ENCODE measurements around the gene SNTG2.

DNA sequence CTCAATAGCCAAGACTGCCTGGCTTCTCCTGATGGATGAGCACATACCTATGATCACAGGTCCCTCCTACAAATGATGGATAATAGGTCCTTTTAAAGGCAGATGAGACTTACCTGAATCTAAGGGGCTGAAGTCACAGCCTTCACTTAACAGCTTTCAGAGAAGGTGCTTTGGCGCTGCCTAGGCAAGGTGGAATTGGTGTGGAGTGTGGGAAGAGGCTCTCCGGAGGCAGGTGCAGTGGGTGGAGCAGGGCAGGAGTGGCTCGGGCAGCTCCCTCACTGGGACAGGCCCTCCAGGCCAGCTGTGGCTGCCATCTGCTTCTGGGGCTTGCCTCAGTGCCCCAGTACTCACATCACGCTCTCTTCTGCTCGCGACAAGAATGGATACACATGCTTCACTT lies 363.6 kb downstream of the SNTG2 start:
- TF ChIP-seq POLR2AphosphoS5 (IDR thresholded peaks at IDR 0.05; ENCODE audit: borderline replicate concordance, low read depth, low read length) (no peak), EZH2 (IDR thresholded peaks at IDR 0.05) (no peak)
